GM21381 (cell line): ENCODE measurements around the gene IP6K1.
A peak's percentile ranks its signal among the peaks of the same experiment; 100 is the strongest.
"Not testable (repeated sequence)": the region's sequence is repeated elsewhere in the genome, so short reads cannot be mapped to it uniquely, and the experiment has no call there.

Experiments
- ATAC-seq: cut with Tn5 transposase; IDR thresholded peaks from one replicate; pipeline ENCODE4 v1.9.1; 2021; ENCODE audit warnings: mild to moderate bottlenecking, moderate library complexity; ENCODE audit not compliant: unreplicated experiment

IP6K1 gene

GRCh38 chr3:49690856-49691255, 95.5 kb downstream of the IP6K1 start:
- not testable (repeated sequence) for ATAC-seq

DNA sequence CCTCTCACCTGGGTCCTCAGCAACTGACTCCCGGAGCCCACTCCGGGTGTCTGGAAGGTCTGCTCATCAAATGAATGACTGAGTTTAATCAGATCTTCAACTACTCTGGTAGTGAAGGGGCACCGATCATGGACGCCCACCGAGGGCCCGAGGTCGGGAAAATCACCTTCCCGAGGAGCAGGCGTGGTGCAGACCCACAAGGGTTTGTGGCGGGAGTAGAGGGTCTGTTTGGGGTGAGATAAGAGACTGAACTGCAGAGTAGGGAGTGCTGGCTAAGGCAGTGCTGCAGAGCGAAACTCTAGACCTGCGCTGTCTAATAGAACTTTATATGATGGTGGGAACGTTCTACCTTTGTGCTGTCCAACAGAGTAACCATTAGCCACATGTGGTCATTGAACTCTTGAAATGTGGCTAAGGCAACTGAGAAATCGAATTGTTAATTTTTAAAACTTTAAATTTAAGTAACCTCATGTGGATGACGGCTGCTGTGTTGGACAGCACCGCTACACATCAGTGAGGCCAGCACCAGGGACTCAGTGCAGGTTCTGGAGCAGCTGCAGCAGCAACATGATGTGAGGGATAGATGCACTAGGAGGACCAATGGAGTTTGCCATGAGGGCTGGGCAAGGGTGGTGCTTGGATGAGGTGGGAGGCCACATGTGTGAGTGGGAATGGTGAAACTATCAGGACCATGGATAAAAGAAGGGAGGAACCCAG, 96.3 kb downstream of the IP6K1 start:
- ATAC-seq, result peak; percentile 3

GRCh38 chr3:49689046-49689907, 97.1 kb downstream of the IP6K1 start, which contains the start of the genes MST1 and RNF123:
TSS of gene MST1 (minus strand) at chr3:49689474. CDS start at chr3:49688691, 783 bp downstream.
TSS of gene RNF123 (plus strand) at chr3:49689557. CDS start at chr3:49691166, 1,609 bp downstream.
- ATAC-seq, result peak; percentile 64

- peak; percentile 21 for ATAC-seq
Measured at GRCh38 chr3:49688338-49689045, 97.8 kb downstream of the IP6K1 start.

DNA sequence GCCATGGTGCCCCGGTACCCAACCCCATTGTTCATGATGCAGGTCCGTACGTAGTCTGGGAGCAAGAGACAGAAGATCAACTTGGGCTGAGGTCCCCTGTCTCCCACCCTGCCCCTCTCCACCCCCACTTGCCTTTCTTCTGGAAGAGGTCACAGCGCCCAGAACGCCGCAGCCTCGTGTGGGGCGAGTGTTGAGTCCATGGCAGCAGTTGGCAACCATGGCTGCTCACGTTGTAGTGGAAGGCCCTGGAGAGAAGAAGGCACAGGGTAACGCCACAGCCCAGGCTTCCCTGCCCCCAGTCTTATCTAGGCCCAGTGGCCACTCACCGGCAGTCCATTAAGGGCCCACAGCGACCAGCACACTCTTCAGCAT, 98.9 kb downstream of the IP6K1 start:
- not testable (repeated sequence) for ATAC-seq

- ATAC-seq, result not testable (repeated sequence)
Measured at GRCh38 chr3:49686769-49687423, 99.4 kb downstream of the IP6K1 start.

- ATAC-seq, result not testable (repeated sequence)
Measured at GRCh38 chr3:49686346-49686745, 100.0 kb downstream of the IP6K1 start.

- not testable (repeated sequence) for ATAC-seq
Measured at GRCh38 chr3:49685846-49686245, 100.5 kb downstream of the IP6K1 start.

- not testable (repeated sequence) for ATAC-seq
Measured at GRCh38 chr3:49685103-49685502, 101.2 kb downstream of the IP6K1 start.

DNA sequence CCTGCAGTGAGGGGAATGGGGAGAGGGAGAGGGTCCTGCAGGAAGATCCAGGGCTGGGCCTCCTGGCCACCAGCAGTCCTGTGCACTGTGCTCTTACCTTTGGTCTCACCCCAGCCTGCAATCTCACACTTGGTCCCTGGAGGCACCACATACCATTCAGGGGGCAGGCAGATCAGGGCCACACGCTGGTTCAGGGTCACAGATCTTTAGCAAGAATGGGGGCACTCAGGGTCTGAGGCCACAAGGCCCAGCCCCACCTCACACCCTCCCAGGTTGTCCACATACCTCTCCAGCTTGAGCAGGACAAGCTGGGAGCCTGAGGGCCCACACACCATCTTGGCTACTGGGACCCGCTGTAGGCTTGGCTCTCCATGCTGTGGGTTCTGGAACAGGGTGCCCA, 101.9 kb downstream of the IP6K1 start:
- ATAC-seq, result not testable (repeated sequence)

GRCh38 chr3:49683162-49683561, 103.2 kb downstream of the IP6K1 start:
- ATAC-seq, result no peak

GRCh38 chr3:49681543-49681942, 104.8 kb downstream of the IP6K1 start:
- no peak for ATAC-seq

DNA sequence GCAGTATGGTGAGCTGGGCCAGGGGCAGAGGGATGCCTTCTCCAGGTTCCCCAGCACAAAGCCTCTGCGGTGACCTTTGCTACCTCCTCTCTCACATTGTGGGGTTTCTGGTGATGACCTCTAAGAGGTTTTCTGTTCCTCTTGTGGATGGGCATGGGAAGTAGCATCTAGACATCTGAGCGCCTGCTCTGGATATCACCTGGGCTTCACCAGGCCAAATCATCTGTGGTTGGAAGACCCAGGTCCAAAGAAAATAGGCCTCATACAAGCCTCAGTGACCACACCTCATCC, 105.2 kb downstream of the IP6K1 start:
- ATAC-seq, result no peak

DNA sequence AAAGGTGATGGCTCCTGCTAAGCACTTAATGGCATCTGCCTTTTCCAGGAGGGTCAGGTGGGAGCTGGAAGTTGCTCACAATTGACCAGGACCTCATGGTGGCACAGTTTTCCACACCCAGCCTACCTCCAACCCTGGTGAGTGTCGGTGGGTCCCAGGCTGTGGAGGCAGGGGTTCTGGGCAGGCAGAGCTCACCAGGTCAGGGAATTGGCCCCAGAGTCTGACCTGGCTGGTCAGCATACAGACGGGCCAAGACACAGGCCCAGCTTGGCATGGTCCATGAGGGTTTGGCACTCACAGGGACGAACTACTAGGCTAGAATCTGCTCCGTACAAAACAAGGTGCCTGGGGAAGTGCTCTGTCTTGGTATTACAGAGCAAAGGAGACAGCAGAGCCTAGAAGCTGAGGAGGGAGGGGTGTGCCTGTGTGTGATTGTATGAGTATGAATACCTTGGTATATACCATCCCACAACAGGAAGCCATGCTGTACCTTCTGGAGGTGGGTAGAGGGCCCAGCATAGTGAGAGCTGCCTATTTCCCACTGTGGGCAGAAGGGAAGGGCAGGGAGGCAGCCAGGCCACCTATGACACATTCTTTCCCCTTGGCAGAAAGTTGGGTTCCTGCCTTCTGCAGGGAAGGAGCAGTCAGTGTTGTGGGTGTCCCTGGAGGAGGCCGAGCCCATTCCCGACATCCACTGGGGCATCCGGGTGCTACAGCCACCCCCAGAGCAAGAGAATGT, 105.7 kb downstream of the IP6K1 start:
- no peak for ATAC-seq

DNA sequence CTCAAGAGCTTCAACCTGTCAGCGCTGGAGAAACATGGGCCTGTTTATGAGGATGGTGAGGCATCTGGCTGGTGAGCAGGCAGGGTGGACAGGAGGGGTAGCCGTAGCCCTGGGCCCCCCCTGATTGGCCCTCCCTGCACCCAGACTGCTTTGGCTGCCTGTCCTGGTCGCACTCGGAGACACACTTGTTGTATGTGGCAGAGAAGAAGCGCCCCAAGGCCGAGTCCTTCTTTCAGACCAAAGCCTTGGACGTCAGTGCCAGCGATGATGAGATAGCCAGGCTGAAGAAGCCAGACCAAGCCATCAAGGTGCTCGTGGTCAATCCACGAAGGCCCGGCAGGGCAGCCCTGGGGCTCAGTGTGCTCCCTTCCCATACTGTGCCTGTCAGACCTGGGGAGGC, 110.4 kb downstream of the IP6K1 start:
- no peak for ATAC-seq

DNA sequence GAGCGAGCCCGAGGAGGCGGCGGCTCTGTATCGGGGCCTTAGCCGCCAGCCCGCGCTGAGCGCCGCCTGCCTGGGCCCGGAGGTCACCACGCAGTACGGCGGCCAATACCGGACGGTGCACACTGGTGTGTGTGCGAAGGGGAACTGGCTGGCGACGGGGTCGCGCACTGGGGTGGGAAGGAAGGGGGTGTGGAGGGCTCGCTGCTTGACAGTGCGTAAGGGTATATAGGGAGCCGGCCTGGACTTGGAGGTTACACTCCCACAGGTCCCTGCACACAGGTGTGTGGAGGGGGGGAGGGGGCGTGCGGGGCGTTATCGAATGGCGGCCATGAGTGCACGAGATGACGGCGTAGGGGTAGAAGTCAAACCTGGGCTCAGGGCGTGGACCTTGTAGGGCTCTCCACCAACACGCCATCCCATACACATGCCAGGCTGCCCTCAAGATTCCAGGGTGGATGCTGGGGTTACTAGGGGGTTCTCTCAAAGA, 111.8 kb downstream of the IP6K1 start:
- ATAC-seq, result peak; percentile 22
